Astrocyte (in vitro differentiated cells and primary cell): ENCODE data around the gene DOCK11.
"Not testable (repeated sequence)": the region's sequence is repeated elsewhere in the genome, so short reads cannot be mapped to it uniquely, and the experiment has no call there.

Experiments
- CTCF ChIP-seq: IDR thresholded peaks from 2 replicates; pipeline ENCODE4 v1.5.1; 2011; ENCODE audit warnings: low read depth, mild to moderate bottlenecking, inconsistent platforms, low read length, moderate library complexity; ENCODE audit not compliant: insufficient read depth
- EZH2 ChIP-seq: IDR thresholded peaks from 2 replicates; pipeline ENCODE4 v1.6.1; 2012; ENCODE audit warnings: mild to moderate bottlenecking, low read length, inconsistent platforms; ENCODE audit not compliant: insufficient read depth

- not testable (repeated sequence) for TF ChIP-seq CTCF, EZH2
Measured at GRCh38 chrX:118470721-118471347, 24.8 kb upstream of the DOCK11 start.
